Stimulated activated CD4-positive, alpha-beta T cell treated with anti-CD3 and anti-CD28 coated beads, Interleukin-15, amount 100 ng/mL, for 1 hour (primary cell): ENCODE results near the gene POU2AF1.
"Not testable (repeated sequence)": the region's sequence is repeated elsewhere in the genome, so short reads cannot be mapped to it uniquely, and the experiment has no call there.

Source experiments
- DNase-seq, 2 donors: peaks; one replicate each; pipeline ENCODE4 v3.0.0-alpha.2; 2020; ENCODE audit warnings: low read depth in 1 of 2, low spot score in 1 of 2

Gene POU2AF1

DNA sequence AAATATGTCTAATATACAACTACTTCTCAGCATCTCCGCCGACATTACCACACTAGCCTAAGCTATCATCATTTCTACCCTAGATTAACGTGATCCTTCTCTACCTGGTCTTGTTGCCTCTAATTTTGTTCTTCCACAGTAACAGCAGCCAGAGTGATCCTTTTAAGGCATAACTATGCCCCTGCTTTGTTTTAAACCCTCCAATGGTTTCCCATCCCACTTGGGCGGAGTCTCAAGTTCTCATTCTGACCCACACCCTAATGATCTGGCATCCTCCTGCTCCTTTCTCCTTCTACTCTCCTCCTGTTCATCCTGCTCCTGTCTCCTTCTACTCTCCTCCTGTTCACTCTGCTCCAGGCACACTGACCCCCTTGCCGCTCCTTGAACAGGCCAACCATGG, 31.9 kb upstream of the POU2AF1 start:
- no peak for DNase-seq

DNA sequence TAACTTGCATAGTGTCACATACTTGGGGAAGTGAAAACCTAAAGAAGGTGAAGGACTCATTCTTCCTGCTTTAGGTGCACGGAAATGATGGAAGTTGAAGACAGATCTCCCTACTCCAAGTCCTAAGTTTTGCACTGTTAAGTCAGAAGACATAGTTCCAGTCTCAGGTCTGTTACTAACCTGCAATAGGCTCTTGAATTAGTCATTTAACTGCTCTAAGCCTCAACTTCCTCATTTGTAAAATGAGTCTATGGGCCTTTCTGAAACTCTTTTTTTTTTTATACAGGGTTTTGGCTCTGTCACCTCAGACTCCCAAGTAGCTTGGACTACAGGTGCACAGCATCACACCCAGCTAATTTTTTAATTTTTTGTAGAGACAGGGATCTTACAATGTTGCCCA, 30.8 kb upstream of the POU2AF1 start:
- DNase-seq: no peak

DNA sequence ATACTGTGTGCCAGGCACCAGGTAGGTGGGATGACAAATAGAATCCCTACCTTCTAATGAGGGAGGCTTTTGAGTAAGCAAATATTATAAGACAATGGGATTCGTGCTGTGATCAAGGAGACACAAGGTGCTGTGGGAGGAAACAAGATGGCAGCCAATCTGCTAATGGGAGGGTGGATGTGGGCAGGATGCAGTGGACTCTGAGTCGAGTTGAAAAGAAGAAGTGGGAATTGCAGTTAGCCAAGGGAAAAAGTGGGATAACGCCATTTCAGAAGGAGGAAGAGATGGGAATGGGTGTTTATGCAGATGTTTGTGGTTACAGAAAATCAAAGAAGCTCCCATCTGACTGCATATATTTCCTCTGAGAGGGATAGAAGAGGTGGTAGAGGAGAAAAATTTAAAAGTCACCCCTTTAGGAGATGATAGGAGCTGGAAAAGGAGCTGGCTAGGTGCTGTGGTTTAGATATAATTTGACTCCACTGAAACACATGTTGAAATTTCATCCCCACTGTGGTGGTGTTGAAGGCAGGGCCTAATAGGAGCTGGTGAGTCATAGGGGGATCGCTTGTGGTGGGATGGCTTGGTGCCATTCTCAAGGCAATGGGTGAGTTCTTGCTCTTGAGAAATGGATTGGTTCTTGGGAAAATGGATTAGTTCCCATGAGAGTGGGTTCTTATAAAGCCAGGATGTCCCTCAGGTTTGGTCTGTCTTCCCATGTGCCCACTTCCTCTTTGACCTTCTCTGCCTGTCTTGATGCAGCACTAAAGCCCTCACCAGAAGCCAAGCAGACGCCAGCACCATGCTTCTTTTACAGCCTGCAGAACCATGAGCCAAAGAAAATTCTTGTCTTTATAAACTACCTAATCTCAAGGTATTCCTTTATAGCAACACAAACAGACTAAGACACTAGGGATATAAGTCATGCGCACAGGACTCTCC, 30.0 kb upstream of the POU2AF1 start:
- DNase-seq: no peak

DNA sequence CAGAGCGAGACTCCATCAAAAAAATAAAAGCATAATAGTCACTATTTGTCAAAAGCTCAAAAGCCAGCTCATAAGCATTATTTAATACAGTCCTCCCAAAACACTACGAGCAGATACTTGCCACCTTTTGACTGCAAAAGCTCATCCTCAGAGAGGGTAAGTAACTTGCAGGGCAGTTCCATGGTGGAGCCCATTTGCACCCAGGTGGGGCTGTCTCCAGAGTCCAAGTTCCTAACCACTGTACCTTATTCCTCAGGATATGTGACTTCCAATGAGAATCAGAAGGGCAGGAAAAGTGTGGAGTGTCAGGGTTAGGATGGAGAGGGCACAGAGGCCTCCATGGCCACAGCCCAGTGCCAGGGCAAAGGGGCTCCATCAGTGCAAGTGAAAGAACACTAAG, 28.6 kb upstream of the POU2AF1 start:
- no peak for DNase-seq

DNA sequence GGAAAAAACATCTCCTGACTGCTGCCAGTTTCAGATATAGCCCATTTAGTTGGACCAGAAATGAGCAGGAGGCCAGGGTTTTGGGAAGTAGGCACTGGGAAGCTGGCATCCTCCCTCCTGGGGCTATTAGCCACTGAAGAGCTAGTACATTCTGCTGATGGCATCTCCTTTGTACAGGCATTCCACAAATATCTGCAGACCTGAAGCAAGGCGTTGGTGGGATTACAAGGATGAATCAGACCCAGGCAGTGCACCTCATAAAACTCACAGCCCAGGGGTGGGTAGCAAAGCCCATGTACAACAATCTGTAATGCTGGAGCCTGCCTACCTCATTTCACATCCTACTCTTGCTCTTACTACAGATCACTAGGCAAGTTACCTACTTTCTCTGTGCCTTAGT, 27.5 kb upstream of the POU2AF1 start:
- DNase-seq: no peak

DNA sequence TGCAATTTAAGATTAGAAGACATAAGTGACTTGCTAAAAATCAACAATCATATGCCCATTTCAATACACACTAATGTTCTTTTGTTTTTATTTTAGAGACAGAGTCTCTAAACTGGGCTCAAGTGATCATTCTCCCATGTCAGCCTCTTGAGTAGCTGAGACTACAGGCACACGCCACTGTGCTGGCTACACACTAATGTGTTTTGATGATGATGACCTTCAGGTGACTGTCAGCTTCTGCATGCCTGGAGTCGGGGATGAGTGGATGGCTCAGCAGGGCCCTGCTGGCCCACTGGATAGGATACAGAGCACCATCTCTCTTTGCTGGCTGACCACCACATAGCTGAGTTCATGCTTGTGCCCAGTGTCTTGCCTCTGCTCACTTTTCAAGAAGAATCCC, 27.0 kb upstream of the POU2AF1 start:
- DNase-seq: no peak

GRCh38 chr11:111405551-111405950, 26.5 kb upstream of the POU2AF1 start:
- no peak for DNase-seq

GRCh38 chr11:111403051-111403726, 24.1 kb upstream of the POU2AF1 start:
- DNase-seq: no peak

GRCh38 chr11:111402411-111402810, 23.3 kb upstream of the POU2AF1 start:
- no peak for DNase-seq

- not testable (repeated sequence) for DNase-seq
Measured at GRCh38 chr11:111401957-111402356, 22.9 kb upstream of the POU2AF1 start.

GRCh38 chr11:111400595-111400994, 21.5 kb upstream of the POU2AF1 start:
- DNase-seq: no peak

- no peak for DNase-seq
Measured at GRCh38 chr11:111399187-111400031, 20.3 kb upstream of the POU2AF1 start.

GRCh38 chr11:111397034-111397433, 18.0 kb upstream of the POU2AF1 start:
- DNase-seq: no peak

DNA sequence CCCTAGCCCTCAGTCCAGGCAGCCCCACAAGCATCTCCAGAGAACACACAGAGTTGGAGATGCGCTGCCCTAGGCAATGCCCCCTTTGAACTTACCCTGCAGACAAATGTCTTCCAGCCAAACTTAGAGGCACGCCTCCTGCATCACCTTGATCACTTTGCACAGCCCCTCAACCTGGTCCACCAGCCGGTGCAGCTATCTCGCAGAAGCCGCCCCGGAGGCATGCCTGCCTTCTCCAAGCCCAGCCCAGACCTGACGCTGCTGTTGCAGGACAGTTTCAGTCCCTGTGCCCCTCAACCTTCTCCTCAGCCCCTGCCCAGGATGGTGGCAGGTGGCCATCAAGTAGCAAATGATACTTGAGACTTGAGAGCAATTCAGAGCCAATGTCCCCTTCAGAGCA, 16.7 kb upstream of the POU2AF1 start:
- DNase-seq: no peak

DNA sequence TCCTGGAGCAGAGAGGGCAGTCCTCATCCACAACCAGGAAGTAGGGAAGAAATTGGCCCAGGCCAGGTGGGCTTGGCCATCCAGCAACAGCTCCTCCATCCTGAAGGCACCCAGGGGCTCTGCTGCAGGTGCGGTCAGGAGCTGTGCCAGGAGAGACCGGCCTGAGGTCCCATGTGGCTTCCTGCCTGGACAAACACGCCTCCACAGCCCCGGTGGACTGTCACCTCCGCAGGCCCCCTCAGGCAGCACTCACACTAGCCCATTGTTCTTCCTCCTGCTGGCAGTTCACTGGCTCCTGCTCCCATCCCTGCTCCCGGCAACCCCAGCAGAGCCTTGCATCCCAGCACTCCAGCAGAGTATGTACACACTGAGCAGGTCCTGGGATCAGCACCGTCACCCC, 16.0 kb upstream of the POU2AF1 start:
- no peak for DNase-seq

DNA sequence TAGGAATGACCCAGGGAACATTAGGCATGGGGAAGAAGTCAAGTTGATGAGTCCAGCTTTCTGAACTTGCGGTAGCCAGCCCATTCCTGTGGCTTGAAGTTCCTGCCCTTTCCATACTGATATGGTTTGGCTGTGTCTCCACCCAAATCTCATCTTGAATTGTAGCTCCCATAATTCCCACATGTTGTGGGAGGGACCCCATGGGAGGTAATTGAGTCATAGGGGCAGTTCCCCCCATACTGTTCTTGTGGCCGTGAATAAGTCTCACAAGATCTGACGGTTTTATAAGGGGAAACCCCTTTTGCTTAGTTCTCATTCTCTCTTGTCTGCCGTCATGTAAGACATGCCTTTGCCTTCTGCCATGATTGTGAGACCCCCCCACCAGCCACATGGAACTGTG, 15.1 kb upstream of the POU2AF1 start:
- DNase-seq: not testable (repeated sequence)

- no peak for DNase-seq
Measured at GRCh38 chr11:111393585-111393984, 14.5 kb upstream of the POU2AF1 start.

DNA sequence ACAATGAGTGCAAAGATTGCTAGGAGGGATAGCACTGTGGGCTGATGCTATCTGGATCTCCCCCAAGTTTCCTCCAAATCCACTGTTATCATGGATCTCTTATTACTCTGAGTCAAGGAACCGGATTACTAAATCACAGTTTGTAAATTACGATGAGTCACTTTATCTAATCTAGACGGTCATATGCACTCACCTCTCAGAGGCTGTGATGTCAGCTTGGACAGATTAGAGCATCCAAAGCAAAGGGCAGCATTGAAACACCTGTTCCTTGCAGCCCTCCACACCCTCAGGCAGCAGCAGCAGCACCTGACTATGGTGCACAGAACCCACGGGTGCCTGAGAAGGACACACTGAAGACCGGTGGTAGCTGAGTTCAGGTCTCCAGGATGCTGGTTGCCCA, 14.0 kb upstream of the POU2AF1 start:
- no peak for DNase-seq

DNA sequence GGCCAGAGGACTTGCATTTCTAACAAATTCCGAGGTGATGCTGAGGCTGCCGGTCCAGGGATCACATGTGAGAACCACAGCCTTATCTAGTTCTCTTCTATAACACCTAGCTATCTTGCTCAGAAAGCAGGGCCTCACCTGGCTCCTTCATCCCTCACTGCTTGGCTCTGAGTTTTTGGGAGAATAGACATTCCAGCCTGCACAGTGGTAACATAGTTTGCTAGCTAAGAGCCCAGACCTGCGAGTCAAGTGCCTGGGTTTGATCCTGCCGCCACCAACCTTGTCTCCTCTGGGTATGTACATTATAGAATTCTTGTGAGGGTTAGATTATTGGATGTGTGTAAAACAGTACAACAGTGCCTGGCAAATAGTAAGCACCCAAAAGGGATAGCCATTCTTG, 13.5 kb upstream of the POU2AF1 start:
- no peak for DNase-seq

DNA sequence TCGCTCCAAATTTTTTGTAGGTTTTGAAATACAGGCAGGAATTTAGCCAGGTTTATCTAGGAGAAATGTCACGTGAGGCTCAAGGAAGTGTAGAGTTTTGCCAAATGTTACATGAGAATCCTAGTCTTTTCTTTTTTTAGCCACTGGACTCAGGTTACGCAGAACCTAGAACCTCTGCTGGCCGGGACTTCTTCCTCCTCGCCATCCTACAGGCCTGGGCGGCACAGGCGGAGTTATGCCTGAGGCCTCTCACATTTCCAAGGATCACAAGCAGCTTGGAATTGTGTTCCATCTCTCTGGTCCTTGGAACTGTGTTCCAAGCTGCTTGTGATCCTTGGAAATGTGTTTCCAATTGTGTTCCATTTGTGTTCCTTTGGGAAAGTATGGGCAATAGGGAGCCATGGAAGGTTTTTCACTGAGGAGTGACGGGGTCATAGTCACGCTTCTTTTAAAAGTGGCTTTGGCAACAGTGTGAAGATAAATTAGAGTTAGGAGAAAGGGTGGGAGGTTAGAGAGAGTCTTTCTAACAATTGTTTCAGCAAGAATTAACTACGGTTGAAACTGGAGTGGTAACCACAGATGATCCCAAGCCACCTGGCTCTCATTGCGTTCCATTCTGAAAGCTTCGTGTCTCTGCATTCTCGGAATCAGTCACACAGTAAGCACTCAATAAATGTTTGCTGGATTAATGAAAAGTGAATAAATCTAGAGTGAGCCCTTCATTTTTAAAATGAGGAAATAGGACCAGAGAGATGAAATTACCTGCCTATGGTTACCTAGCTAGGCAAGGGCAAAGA, 12.5 kb upstream of the POU2AF1 start:
- no peak for DNase-seq

DNA sequence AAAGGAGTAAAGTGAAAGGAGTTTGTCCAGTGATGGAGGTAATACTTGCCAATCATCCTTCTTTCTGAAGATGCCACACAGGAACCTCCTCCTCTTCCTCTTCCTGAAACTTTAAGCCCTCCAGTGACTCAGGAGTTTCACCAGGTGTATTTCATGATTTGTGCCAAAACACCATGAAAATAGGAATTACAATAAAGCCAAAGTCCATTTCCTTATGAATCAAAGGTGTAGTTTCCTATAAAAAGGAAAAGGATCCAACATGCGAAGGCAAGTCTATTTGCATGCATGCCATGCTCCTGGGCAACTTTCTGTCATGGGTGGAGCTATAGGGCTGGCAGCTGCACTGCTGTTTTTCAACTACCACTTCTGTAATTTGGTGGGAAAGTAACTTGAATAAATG, 9.8 kb upstream of the POU2AF1 start:
- DNase-seq: no peak
